PC-3 (cell line): ENCODE results near the gene IFNAR1. TPM values are rescaled to one million over a fixed set of nuclear protein-coding genes. Genes with fewer than 3 reads are reported as not detected.

Source experiments
- ATAC-seq: fragments of 200-7000 bp; cut with Tn5 transposase; 2 replicates; pipeline ENCODE4 v1.9.1; 2020; ENCODE audit warnings: mild to moderate bottlenecking, moderate library complexity
- BruUV-seq: library from RNA; stranded (reverse); fragments of 400-500 nt; replicated peaks from 2 replicates; lab custom pipeline; 2021; lab: Mats Ljungman, UMichigan
- CTCF ChIA-PET: fragments of 300-600 bp; sonication (Branson Sonifier 250); formaldehyde crosslinking; loops from one replicate; lab custom pipeline; 2022; ENCODE audit warnings: antibody characterized with exemption; lab: Charles Lee
- POLR2A ChIA-PET: fragments of 300-600 bp; sonication (Branson Sonifier 250); formaldehyde crosslinking; loops from one replicate; lab custom pipeline; 2022; ENCODE audit warnings: antibody characterized with exemption; ENCODE audit not compliant: unreplicated experiment; lab: Charles Lee
- DNase-seq: peaks from one replicate; pipeline ENCODE4 v3.0.0-alpha.2; 2015
- H2AFZ ChIP-seq: fragments of 300-600 bp; sonication (generic); 2 replicates; pipeline ENCODE4 v1.6.0; 2016; ENCODE audit warnings: antibody characterized with exemption, low read length
- H3F3A ChIP-seq: fragments of 300-600 bp; sonication (generic); one replicate; pipeline ENCODE4 v1.6.0; 2017; ENCODE audit warnings: antibody characterized with exemption, low read length, control low read depth, mild to moderate bottlenecking; ENCODE audit not compliant: unreplicated experiment
- H3K27ac ChIP-seq: fragments of 300-600 bp; sonication (generic); 2 replicates; pipeline ENCODE4 v1.5.1; 2016; ENCODE audit warnings: mild to moderate bottlenecking, low read length
- H3K27me3 ChIP-seq: fragments of 300-600 bp; sonication (generic); 2 replicates; pipeline ENCODE4 v1.6.1; 2016; ENCODE audit warnings: low read length, mixed read lengths
- H3K36me3 ChIP-seq: fragments of 300-600 bp; sonication (generic); 2 replicates; pipeline ENCODE4 v1.6.1; 2016; ENCODE audit warnings: low read depth, mixed run types, low read length, mixed read lengths
- H3K4me1 ChIP-seq: fragments of 300-600 bp; sonication (generic); 2 replicates; pipeline ENCODE4 v1.5.1; 2016; ENCODE audit warnings: low read length; ENCODE audit not compliant: insufficient read depth
- H3K4me2 ChIP-seq: fragments of 300-600 bp; sonication (generic); 2 replicates; pipeline ENCODE4 v1.6.0; 2016; ENCODE audit warnings: low read length
- H3K4me3 ChIP-seq: fragments of 300-600 bp; sonication (generic); 2 replicates; pipeline ENCODE4 v1.5.1; 2016; ENCODE audit warnings: mild to moderate bottlenecking, low read length, mixed read lengths
- H3K79me2 ChIP-seq: fragments of 300-600 bp; sonication (generic); 2 replicates; pipeline ENCODE4 v1.6.1; 2017; ENCODE audit warnings: low read length, mixed read lengths
- H3K9ac ChIP-seq: fragments of 300-600 bp; sonication (generic); 2 replicates; pipeline ENCODE4 v1.6.0; 2016; ENCODE audit warnings: mild to moderate bottlenecking, low read length
- H3K9me2 ChIP-seq: fragments of 300-600 bp; sonication (generic); replicated peaks from 2 replicates; pipeline ENCODE4 v1.6.1; 2016; ENCODE audit warnings: mixed run types, low read length, mixed read lengths
- H3K9me3 ChIP-seq: fragments of 300-600 bp; sonication (generic); 2 replicates; pipeline ENCODE4 v1.6.1; 2016; ENCODE audit warnings: low read length, mixed read lengths
- H4K20me1 ChIP-seq: fragments of 300-600 bp; sonication (generic); 2 replicates; pipeline ENCODE4 v1.6.1; 2016; ENCODE audit warnings: low read length, mixed read lengths
- EZH2 ChIP-seq: fragments of 300-600 bp; sonication (generic); IDR thresholded peaks from one replicate; pipeline ENCODE4 v1.6.1; 2017; ENCODE audit warnings: antibody characterized with exemption, mild to moderate bottlenecking, low read length; ENCODE audit not compliant: unreplicated experiment
- EZH2phosphoT487 ChIP-seq: fragments of 300-600 bp; sonication (generic); IDR thresholded peaks from 2 replicates; pipeline ENCODE4 v1.6.1; 2018; ENCODE audit warnings: mild to moderate bottlenecking, antibody characterized with exemption, low read length, borderline replicate concordance
- intact Hi-C: fragments of 100-400 bp; cut with micrococcal nuclease; formaldehyde crosslinking; loops from 2 replicates; pipeline ENCODE4 v1.9.0; 2023
- total RNA-seq: library from RNA; depleted of rRNA; stranded (reverse); fragments of >200 nt; gene quantifications from 2 replicates; pipeline ENCODE4 v1.2.3, GENCODE V29; 2014
- TF ChIP-seq, protein P1 (sequence below): fragments of 300-600 bp; sonication (generic); conservative IDR thresholded peaks from 2 replicates; pipeline ENCODE4 v1.5.1; 2017; ENCODE audit warnings: antibody characterized with exemption, low read depth, mild to moderate bottlenecking, low read length

The IFNAR1 gene
- total RNA-seq, 1 experiment from 2014 or later, result 13.2 TPM

DNA sequence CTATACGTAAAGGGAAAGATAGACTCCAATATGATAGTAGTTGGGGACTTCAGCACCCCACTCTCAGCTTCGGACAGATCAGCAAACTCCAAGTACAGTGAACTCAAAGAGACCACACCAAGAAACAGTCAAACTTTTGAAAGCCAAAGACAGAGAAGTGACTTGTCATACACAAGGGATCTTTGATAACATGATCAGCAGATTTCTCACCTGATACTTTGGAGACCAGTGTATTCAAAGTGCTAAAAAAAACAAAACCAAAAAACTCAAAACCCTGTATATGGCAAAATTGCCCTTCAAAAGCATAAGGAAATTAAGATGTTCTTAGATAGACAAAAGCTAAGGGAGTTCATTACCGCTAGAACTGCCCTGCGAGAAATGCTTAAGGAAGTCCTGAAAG is 9.4 kb downstream of the IFNAR1 start:
- no peak overlapping the region for H3K4me3 ChIP-seq
- intact Hi-C loops, result no loop called here
- no peaks in the 10 kb centered on the region for H3K9me2 ChIP-seq
- ATAC-seq (no peak), DNase-seq (no peak)
- BruUV-seq, result no TSS peak
- peaks cover 13% of the 10 kb centered on the region; the same call in 1 of the 2 replicates for H3K36me3 ChIP-seq
- H3K79me2 ChIP-seq, result peaks cover 47% of the 10 kb centered on the region
- no peaks in the 10 kb centered on the region for H3K4me1 ChIP-seq
- no peak overlapping the region for H3K27ac ChIP-seq
- H4K20me1 ChIP-seq, result no peaks in the 10 kb centered on the region
- H3K4me2 ChIP-seq, result no peak overlapping the region
- no peaks in the 10 kb centered on the region; the same call in 1 of the 2 replicates for H3K9me3 ChIP-seq
- no peak overlapping the region for H3K9ac ChIP-seq
- CTCF ChIA-PET, result no interaction called here
- H2AFZ ChIP-seq, result no peak overlapping the region
- H3F3A ChIP-seq, result no peaks in the 10 kb centered on the region
- H3K27me3 ChIP-seq, result no peaks in the 10 kb centered on the region
- TF ChIP-seq, protein P1, sequence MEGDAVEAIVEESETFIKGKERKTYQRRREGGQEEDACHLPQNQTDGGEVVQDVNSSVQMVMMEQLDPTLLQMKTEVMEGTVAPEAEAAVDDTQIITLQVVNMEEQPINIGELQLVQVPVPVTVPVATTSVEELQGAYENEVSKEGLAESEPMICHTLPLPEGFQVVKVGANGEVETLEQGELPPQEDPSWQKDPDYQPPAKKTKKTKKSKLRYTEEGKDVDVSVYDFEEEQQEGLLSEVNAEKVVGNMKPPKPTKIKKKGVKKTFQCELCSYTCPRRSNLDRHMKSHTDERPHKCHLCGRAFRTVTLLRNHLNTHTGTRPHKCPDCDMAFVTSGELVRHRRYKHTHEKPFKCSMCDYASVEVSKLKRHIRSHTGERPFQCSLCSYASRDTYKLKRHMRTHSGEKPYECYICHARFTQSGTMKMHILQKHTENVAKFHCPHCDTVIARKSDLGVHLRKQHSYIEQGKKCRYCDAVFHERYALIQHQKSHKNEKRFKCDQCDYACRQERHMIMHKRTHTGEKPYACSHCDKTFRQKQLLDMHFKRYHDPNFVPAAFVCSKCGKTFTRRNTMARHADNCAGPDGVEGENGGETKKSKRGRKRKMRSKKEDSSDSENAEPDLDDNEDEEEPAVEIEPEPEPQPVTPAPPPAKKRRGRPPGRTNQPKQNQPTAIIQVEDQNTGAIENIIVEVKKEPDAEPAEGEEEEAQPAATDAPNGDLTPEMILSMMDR, result no peak
- no peak for TF ChIP-seq EZH2
- no peak for TF ChIP-seq EZH2phosphoT487
- POLR2A ChIA-PET, result no interaction called here

DNA sequence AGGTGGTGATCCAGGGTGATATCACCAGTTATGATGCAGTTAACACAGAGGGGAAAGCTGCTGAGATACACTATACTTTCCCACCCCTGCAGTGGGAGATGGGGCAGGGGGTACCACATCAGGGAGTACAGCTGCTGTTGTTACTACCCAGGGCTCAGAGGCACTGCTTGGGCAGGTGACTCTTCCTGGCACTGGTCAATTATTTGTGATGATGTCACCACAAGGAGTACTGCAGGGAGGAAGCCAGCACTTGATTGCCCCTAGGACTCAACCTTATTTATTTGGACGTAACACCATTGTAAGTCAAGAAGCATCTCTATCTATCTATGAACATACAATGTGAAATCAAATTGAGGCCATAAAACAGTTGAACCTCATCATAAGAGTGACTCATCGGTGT is 10.1 kb downstream of the IFNAR1 start:
- no peak overlapping the region for H3K4me3 ChIP-seq
- intact Hi-C loops, result no loop called here
- H3K9me2 ChIP-seq, result no peaks in the 10 kb centered on the region
- H3F3A ChIP-seq, result no peaks in the 10 kb centered on the region
- H2AFZ ChIP-seq, result no peak overlapping the region
- no peaks in the 10 kb centered on the region; the same call in 1 of the 2 replicates for H3K9me3 ChIP-seq
- DNase-seq, result no peak
- ChIA-PET POLR2A (no interaction called here), CTCF (no interaction called here)
- no peak overlapping the region for H3K4me2 ChIP-seq
- no peaks in the 10 kb centered on the region for H3K27me3 ChIP-seq
- no TSS peak for BruUV-seq
- H3K9ac ChIP-seq, result no peak overlapping the region
- H3K27ac ChIP-seq, result no peak overlapping the region
- H3K4me1 ChIP-seq, result no peaks in the 10 kb centered on the region
- H3K36me3 ChIP-seq, result peaks cover 13% of the 10 kb centered on the region; the same call in 1 of the 2 replicates
- peak; percentile 45; the same call in 1 of the 2 replicates for ATAC-seq
- no peaks in the 10 kb centered on the region for H4K20me1 ChIP-seq
- H3K79me2 ChIP-seq, result peaks cover 40% of the 10 kb centered on the region
- TF ChIP-seq EZH2phosphoT487 (no peak), EZH2 (no peak)
- TF ChIP-seq, protein P1, result no peak

DNA sequence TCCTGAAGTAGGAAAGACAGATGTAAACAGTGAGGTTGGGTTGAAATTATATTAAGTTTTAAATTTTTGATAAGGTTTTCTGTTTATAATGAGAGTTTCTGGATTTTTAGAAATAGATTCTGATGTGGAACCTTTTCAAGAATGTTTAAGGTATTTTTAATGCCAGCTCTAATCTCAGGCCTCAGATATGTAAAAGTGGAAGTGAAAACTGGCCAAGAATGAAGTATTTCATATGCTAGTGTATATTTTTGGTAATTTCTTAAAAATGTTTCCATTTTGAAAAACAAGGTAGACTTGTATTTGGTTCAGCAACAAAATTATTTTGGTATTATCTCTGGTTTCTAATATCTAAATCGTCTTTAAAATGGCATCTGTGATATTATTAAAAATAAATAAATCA is 14.4 kb downstream of the IFNAR1 start:
- Histone ChIP-seq H4K20me1 (no peaks in the 10 kb centered on the region), H3F3A (peaks cover 3% of the 10 kb centered on the region), H3K27me3 (no peaks in the 10 kb centered on the region), H2AFZ (no peak overlapping the region), H3K79me2 (peaks cover 13% of the 10 kb centered on the region), H3K4me1 (no peaks in the 10 kb centered on the region), H3K9me2 (no peaks in the 10 kb centered on the region), H3K27ac (no peak overlapping the region), H3K4me3 (no peak overlapping the region), H3K9ac (no peak overlapping the region), H3K4me2 (no peak overlapping the region), H3K9me3 (no peaks in the 10 kb centered on the region), H3K36me3 (peaks cover 11% of the 10 kb centered on the region; the same call in 1 of the 2 replicates)
- ChIA-PET POLR2A (no interaction called here), CTCF (interaction anchor here (0.7 kb wide), 1 partner anchor 48 kb away, joined by 4 read pairs; no protein-coding TSS in a partner anchor)
- BruUV-seq, result no TSS peak
- ATAC-seq (no peak), DNase-seq (no peak)
- intact Hi-C loops, result no loop called here
- TF ChIP-seq EZH2phosphoT487, result no peak
- TF ChIP-seq EZH2, result no peak
- TF ChIP-seq, protein P1, result no peak
